ENCODE data around the gene HS6ST1. TPM values are rescaled to one million over a fixed set of nuclear protein-coding genes. Genes with fewer than 3 reads are reported as not detected.
A peak's percentile ranks its signal among the peaks of the same experiment; 100 is the strongest.

HS6ST1 gene
- total and polyA plus RNA-seq, 7 donors: 12.0 to 27.4 (median 17.1) TPM

DNA sequence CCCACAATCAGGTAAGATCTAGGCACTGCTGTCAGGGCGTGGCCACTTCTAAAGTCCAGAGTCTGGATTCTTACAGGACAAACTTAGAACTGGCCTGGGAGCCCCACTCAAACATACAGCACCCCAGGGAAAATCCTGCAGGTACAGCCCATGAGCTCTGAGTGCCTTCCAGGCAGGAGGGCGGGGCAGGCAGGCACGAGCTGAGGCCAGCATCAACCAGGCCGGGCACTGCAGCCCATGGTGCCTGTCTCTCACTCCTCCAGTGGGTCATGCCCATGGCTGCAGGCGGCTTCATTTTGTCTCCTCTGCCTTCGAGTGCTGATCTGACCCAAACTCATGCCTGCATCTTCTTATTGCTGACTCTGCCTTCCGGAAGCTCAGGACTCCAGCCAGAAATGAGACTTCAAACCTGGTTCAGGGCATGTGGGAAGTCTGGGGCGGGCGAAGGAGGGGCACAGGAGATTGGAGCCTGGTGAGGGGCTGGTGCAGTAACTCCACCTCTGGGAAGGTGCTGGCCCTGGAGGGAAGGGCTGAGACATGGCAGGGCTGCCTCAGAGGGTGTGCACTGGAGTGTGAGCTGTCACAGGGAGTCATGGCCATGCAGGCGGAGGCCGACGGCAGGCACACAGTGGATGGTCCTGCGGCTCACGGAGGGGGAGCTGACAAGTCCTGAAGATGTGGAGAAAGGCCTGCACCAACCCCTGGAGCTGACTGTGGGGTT lies 40.5 kb downstream of the HS6ST1 start:
- WGBS, 2 donors: 69 to 82% methylated on average over 14 of the region's 14 CpGs
- DNase-seq: peak; percentile 60
- intact Hi-C loops (cut with DNase I): no loop called here

DNA sequence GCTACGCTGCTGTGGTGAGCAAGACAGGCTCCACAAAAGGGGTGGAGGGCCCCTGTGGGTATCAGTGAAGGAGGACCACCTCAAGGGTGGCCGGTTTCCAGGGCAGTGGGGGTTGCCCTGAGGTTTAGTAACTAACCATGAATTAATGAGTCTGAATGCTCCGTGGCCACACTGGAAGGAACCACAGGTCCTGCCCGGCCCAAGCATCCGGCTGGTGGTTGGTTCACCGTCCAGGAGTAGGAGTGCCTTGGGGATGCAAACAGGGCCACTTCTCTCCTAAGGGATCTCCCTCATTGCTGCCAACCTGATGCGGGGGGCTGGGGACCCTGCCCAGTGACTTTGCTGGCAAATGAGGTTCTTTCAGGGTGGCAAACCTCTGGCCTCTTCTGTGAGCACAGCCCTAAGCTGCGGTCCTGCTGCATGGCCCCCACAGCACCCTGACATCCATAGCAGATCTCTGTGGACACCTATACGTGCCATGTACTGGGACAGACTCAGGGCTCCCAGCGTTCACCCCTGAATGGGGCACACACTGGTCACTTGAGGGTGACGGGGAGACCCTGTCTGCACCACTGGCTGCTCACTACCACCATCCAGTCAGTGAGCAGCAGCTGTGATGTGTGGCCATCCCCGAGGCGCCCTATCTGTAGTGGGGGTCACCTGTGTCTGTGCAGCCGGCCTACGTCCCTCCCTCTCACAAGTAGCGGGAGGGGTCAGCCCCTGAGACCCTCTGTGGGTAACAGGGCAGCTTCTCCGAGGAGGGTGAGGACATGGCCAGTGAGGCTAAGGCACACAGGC lies 41.6 kb downstream of the HS6ST1 start:
- H3K4me3 ChIP-seq: no peak overlapping the region
- no peaks in the 10 kb centered on the region for H3K27me3 ChIP-seq
- no peak for TF ChIP-seq CTCF (IDR thresholded peaks at IDR 0.05)
- no peak for TF ChIP-seq EP300 (IDR thresholded peaks at IDR 0.05)
- TF ChIP-seq POLR2A (IDR thresholded peaks at IDR 0.05): no peak
- no peak for TF ChIP-seq POLR2AphosphoS5 (IDR thresholded peaks at IDR 0.05)
- H3K27ac ChIP-seq: no peak overlapping the region
- 90 to 94% methylated on average over 17 of the region's 17 CpGs for WGBS, 2 donors
- peaks cover 0 to 3% (median 0%) of the 10 kb centered on the region in 4 donors for H3K9me3 ChIP-seq
- intact Hi-C loops (cut with DNase I): no loop called here
- peaks cover 0 to 21% (median 16%) of the 10 kb centered on the region in 4 donors for H3K4me1 ChIP-seq
- peaks cover 0 to 24% (median 0%) of the 10 kb centered on the region in 4 donors for H3K36me3 ChIP-seq
- peak; percentile 58 for DNase-seq

More for the DNA sequence above, 40.5 kb downstream of the HS6ST1 start:
- Histone ChIP-seq H3K9me3 (peaks cover 0 to 3% (median 0%) of the 10 kb centered on the region in 4 donors), H3K4me1 (peaks cover 0 to 31% (median 26%) of the 10 kb centered on the region in 4 donors), H3K36me3 (peaks cover 0 to 24% (median 0%) of the 10 kb centered on the region in 4 donors), H3K27me3 (no peaks in the 10 kb centered on the region), H3K27ac (no peak overlapping the region), H3K4me3 (no peak overlapping the region)
- TF ChIP-seq EP300 (IDR thresholded peaks at IDR 0.05) (no peak), CTCF (IDR thresholded peaks at IDR 0.05) (no peak), POLR2AphosphoS5 (IDR thresholded peaks at IDR 0.05) (no peak), POLR2A (IDR thresholded peaks at IDR 0.05) (no peak)

GRCh38 chr2:128275498-128276045 lies 43.1 kb downstream of the HS6ST1 start:
- Histone ChIP-seq H3K36me3 (peaks cover 0 to 24% (median 0%) of the 10 kb centered on the region in 4 donors), H3K4me3 (no peak overlapping the region), H3K4me1 (peaks cover 0 to 6% (median 2%) of the 10 kb centered on the region in 4 donors), H3K27me3 (no peaks in the 10 kb centered on the region), H3K27ac (no peak overlapping the region), H3K9me3 (peaks cover 0 to 3% (median 0%) of the 10 kb centered on the region in 4 donors)
- DNase-seq: peak; percentile 44
- intact Hi-C loops (cut with DNase I): no loop called here
- 95 to 96% methylated on average over 14 of the region's 14 CpGs for WGBS, 2 donors
- TF ChIP-seq CTCF (IDR thresholded peaks at IDR 0.05): no peak
- TF ChIP-seq POLR2AphosphoS5 (IDR thresholded peaks at IDR 0.05): no peak
- no peak for TF ChIP-seq POLR2A (IDR thresholded peaks at IDR 0.05)

- TF ChIP-seq EP300 (IDR thresholded peaks at IDR 0.05): no peak
- TF ChIP-seq POLR2A (IDR thresholded peaks at IDR 0.05): no peak
- peaks cover 0 to 13% (median 3%) of the 10 kb centered on the region in 4 donors for H3K4me1 ChIP-seq
- H3K27me3 ChIP-seq: no peaks in the 10 kb centered on the region
- H3K36me3 ChIP-seq: peaks cover 0 to 24% (median 0%) of the 10 kb centered on the region in 4 donors
- H3K27ac ChIP-seq: no peak overlapping the region
- WGBS, 2 donors: 98 to 99% methylated on average over 6 of the region's 6 CpGs
- intact Hi-C loops (cut with DNase I): no loop called here
- peaks cover 0 to 3% (median 0%) of the 10 kb centered on the region in 4 donors for H3K9me3 ChIP-seq
- H3K4me3 ChIP-seq: no peak overlapping the region
- no peak for DNase-seq
Observed at GRCh38 chr2:128274218-128274617, 44.5 kb downstream of the HS6ST1 start.
